ENCODE results near the gene FBN1.

FBN1 gene

GRCh38 chr15:48371550-48371949 lies 274.0 kb downstream of the FBN1 start:
- no peak overlapping the region for H4K8ac ChIP-seq (ENCODE audit: low read length)
- H3K9ac ChIP-seq (ENCODE audit: low read length), result no peak overlapping the region
- no peak overlapping the region for H2BK15ac ChIP-seq (ENCODE audit: low read depth, poor library complexity, severe bottlenecking)
- no peak overlapping the region for H3K14ac ChIP-seq (ENCODE audit: low read length in 2 of 2)
- H2AK5ac ChIP-seq (ENCODE audit: low read length, severe bottlenecking), result no peak overlapping the region
- H3K4me3 ChIP-seq (ENCODE audit: insufficient read depth in 1 of 2, low read depth in 1 of 2, low read length in 2 of 2), result no peak overlapping the region
- no peak overlapping the region for H2BK12ac ChIP-seq (ENCODE audit: low read length in 2 of 2)
- H2BK5ac ChIP-seq (ENCODE audit: low read depth, low read length, poor library complexity, severe bottlenecking), result no peak overlapping the region
- H2AFZ ChIP-seq (ENCODE audit: low read depth, low read length), result no peak overlapping the region
- no peak overlapping the region for H3K23ac ChIP-seq (ENCODE audit: low read length in 2 of 2)
- no peak overlapping the region for H3K4ac ChIP-seq (ENCODE audit: low read depth in 1 of 2, low read length in 2 of 2)
- H3K27ac ChIP-seq (ENCODE audit: low read length, poor library complexity, severe bottlenecking), result no peak overlapping the region
- no peak overlapping the region for H4K91ac ChIP-seq (ENCODE audit: low read length)
- no peaks in the 10 kb centered on the region for H3K9me3 ChIP-seq (ENCODE audit: control insufficient read depth, low read length)
- H3K79me1 ChIP-seq (replicated peaks; ENCODE audit: low read length, poor library complexity, severe bottlenecking), result no peaks in the 10 kb centered on the region
- H3K4me2 ChIP-seq (ENCODE audit: low read length, poor library complexity, severe bottlenecking), result no peak overlapping the region
- H3K36me3 ChIP-seq (ENCODE audit: control insufficient read depth in 1 of 2, insufficient read depth in 2 of 2, low read depth in 1 of 2, low read length in 2 of 2), result no peaks in the 10 kb centered on the region
- H2BK120ac ChIP-seq (ENCODE audit: low read depth, low read length), result no peak overlapping the region
- 91% methylated on average over 1 of the region's 2 CpGs for WGBS
- peaks cover 3% of the 10 kb centered on the region for H3K4me1 ChIP-seq (ENCODE audit: control insufficient read depth, insufficient read depth, low read depth, low read length)
- H3K18ac ChIP-seq (ENCODE audit: low read depth in 1 of 2, low read length in 2 of 2), result no peak overlapping the region
- DNase-seq, result no peak
- no peaks in the 10 kb centered on the region for H3K27me3 ChIP-seq (ENCODE audit: control insufficient read depth in 1 of 2, insufficient read depth in 1 of 2, low read length in 2 of 2)

- Histone ChIP-seq H3K27me3 (ENCODE audit: control insufficient read depth in 1 of 2, insufficient read depth in 1 of 2, low read length in 2 of 2) (no peaks in the 10 kb centered on the region), H3K79me1 (replicated peaks; ENCODE audit: low read length, poor library complexity, severe bottlenecking) (no peaks in the 10 kb centered on the region), H3K9ac (ENCODE audit: low read length) (no peak overlapping the region), H3K23ac (ENCODE audit: low read length in 2 of 2) (no peak overlapping the region), H2BK15ac (ENCODE audit: low read depth, poor library complexity, severe bottlenecking) (no peak overlapping the region), H2BK120ac (ENCODE audit: low read depth, low read length) (no peak overlapping the region), H3K36me3 (ENCODE audit: control insufficient read depth in 1 of 2, insufficient read depth in 2 of 2, low read depth in 1 of 2, low read length in 2 of 2) (no peaks in the 10 kb centered on the region), H3K9me3 (ENCODE audit: control insufficient read depth, low read length) (no peaks in the 10 kb centered on the region), H4K8ac (ENCODE audit: low read length) (no peak overlapping the region), H3K27ac (ENCODE audit: low read length, poor library complexity, severe bottlenecking) (no peak overlapping the region), H2BK5ac (ENCODE audit: low read depth, low read length, poor library complexity, severe bottlenecking) (no peak overlapping the region), H3K4me2 (ENCODE audit: low read length, poor library complexity, severe bottlenecking) (no peak overlapping the region), H3K4me1 (ENCODE audit: control insufficient read depth, insufficient read depth, low read depth, low read length) (peaks cover 3% of the 10 kb centered on the region), H3K14ac (ENCODE audit: low read length in 2 of 2) (no peak overlapping the region), H3K4ac (ENCODE audit: low read depth in 1 of 2, low read length in 2 of 2) (no peak overlapping the region), H3K4me3 (ENCODE audit: insufficient read depth in 1 of 2, low read depth in 1 of 2, low read length in 2 of 2) (no peak overlapping the region), H2AK5ac (ENCODE audit: low read length, severe bottlenecking) (no peak overlapping the region), H2BK12ac (ENCODE audit: low read length in 2 of 2) (no peak overlapping the region), H3K18ac (ENCODE audit: low read depth in 1 of 2, low read length in 2 of 2) (no peak overlapping the region), H2AFZ (ENCODE audit: low read depth, low read length) (no peak overlapping the region), H4K91ac (ENCODE audit: low read length) (no peak overlapping the region)
- no peak for DNase-seq
- WGBS, result 93% methylated on average over 2 of the region's 3 CpGs
Observed at GRCh38 chr15:48370460-48370859, 275.0 kb downstream of the FBN1 start.

- no peak overlapping the region for H4K8ac ChIP-seq (ENCODE audit: low read length)
- H2BK5ac ChIP-seq (ENCODE audit: low read depth, low read length, poor library complexity, severe bottlenecking), result no peak overlapping the region
- H2BK15ac ChIP-seq (ENCODE audit: low read depth, poor library complexity, severe bottlenecking), result no peak overlapping the region
- no peak overlapping the region for H3K23ac ChIP-seq (ENCODE audit: low read length in 2 of 2)
- no peaks in the 10 kb centered on the region for H3K27me3 ChIP-seq (ENCODE audit: control insufficient read depth in 1 of 2, insufficient read depth in 1 of 2, low read length in 2 of 2)
- no peaks in the 10 kb centered on the region for H3K4me1 ChIP-seq (ENCODE audit: control insufficient read depth, insufficient read depth, low read depth, low read length)
- no peak overlapping the region for H3K4ac ChIP-seq (ENCODE audit: low read depth in 1 of 2, low read length in 2 of 2)
- DNase-seq, result no peak
- no peak overlapping the region for H2AK5ac ChIP-seq (ENCODE audit: low read length, severe bottlenecking)
- no peak overlapping the region for H3K18ac ChIP-seq (ENCODE audit: low read depth in 1 of 2, low read length in 2 of 2)
- H3K36me3 ChIP-seq (ENCODE audit: control insufficient read depth in 1 of 2, insufficient read depth in 2 of 2, low read depth in 1 of 2, low read length in 2 of 2), result no peaks in the 10 kb centered on the region
- no peak overlapping the region for H3K4me3 ChIP-seq (ENCODE audit: insufficient read depth in 1 of 2, low read depth in 1 of 2, low read length in 2 of 2)
- H2BK120ac ChIP-seq (ENCODE audit: low read depth, low read length), result no peak overlapping the region
- no peak overlapping the region for H3K14ac ChIP-seq (ENCODE audit: low read length in 2 of 2)
- no peak overlapping the region for H3K9ac ChIP-seq (ENCODE audit: low read length)
- no peak overlapping the region for H2AFZ ChIP-seq (ENCODE audit: low read depth, low read length)
- no peaks in the 10 kb centered on the region for H3K79me1 ChIP-seq (replicated peaks; ENCODE audit: low read length, poor library complexity, severe bottlenecking)
- 93% methylated on average over 2 of the region's 3 CpGs for WGBS
- no peak overlapping the region for H3K27ac ChIP-seq (ENCODE audit: low read length, poor library complexity, severe bottlenecking)
- H2BK12ac ChIP-seq (ENCODE audit: low read length in 2 of 2), result no peak overlapping the region
- no peaks in the 10 kb centered on the region for H3K9me3 ChIP-seq (ENCODE audit: control insufficient read depth, low read length)
- H4K91ac ChIP-seq (ENCODE audit: low read length), result no peak overlapping the region
- no peak overlapping the region for H3K4me2 ChIP-seq (ENCODE audit: low read length, poor library complexity, severe bottlenecking)
Observed at GRCh38 chr15:48367483-48367882, 278.0 kb downstream of the FBN1 start.

GRCh38 chr15:48366584-48367312 lies 278.8 kb downstream of the FBN1 start:
- no peaks in the 10 kb centered on the region for H3K79me1 ChIP-seq (replicated peaks; ENCODE audit: low read length, poor library complexity, severe bottlenecking)
- no peak overlapping the region for H2AK5ac ChIP-seq (ENCODE audit: low read length, severe bottlenecking)
- H3K9ac ChIP-seq (ENCODE audit: low read length), result no peak overlapping the region
- peaks cover 3% of the 10 kb centered on the region for H3K9me3 ChIP-seq (ENCODE audit: control insufficient read depth, low read length)
- H2AFZ ChIP-seq (ENCODE audit: low read depth, low read length), result no peak overlapping the region
- WGBS, result 95% methylated on average over 2 of the region's 4 CpGs
- no peak overlapping the region for H2BK15ac ChIP-seq (ENCODE audit: low read depth, poor library complexity, severe bottlenecking)
- no peak overlapping the region for H3K18ac ChIP-seq (ENCODE audit: low read depth in 1 of 2, low read length in 2 of 2)
- no peak overlapping the region for H3K23ac ChIP-seq (ENCODE audit: low read length in 2 of 2)
- no peak overlapping the region for H2BK5ac ChIP-seq (ENCODE audit: low read depth, low read length, poor library complexity, severe bottlenecking)
- no peak overlapping the region for H3K4me3 ChIP-seq (ENCODE audit: insufficient read depth in 1 of 2, low read depth in 1 of 2, low read length in 2 of 2)
- no peak overlapping the region for H2BK12ac ChIP-seq (ENCODE audit: low read length in 2 of 2)
- DNase-seq, result no peak
- no peak overlapping the region for H2BK120ac ChIP-seq (ENCODE audit: low read depth, low read length)
- H4K8ac ChIP-seq (ENCODE audit: low read length), result no peak overlapping the region
- no peak overlapping the region for H4K91ac ChIP-seq (ENCODE audit: low read length)
- H3K27ac ChIP-seq (ENCODE audit: low read length, poor library complexity, severe bottlenecking), result no peak overlapping the region
- H3K14ac ChIP-seq (ENCODE audit: low read length in 2 of 2), result no peak overlapping the region
- no peak overlapping the region for H3K4me2 ChIP-seq (ENCODE audit: low read length, poor library complexity, severe bottlenecking)
- H3K27me3 ChIP-seq (ENCODE audit: control insufficient read depth in 1 of 2, insufficient read depth in 1 of 2, low read length in 2 of 2), result no peaks in the 10 kb centered on the region
- no peak overlapping the region for H3K4ac ChIP-seq (ENCODE audit: low read depth in 1 of 2, low read length in 2 of 2)
- H3K4me1 ChIP-seq (ENCODE audit: control insufficient read depth, insufficient read depth, low read depth, low read length), result no peaks in the 10 kb centered on the region
- H3K36me3 ChIP-seq (ENCODE audit: control insufficient read depth in 1 of 2, insufficient read depth in 2 of 2, low read depth in 1 of 2, low read length in 2 of 2), result no peaks in the 10 kb centered on the region

Measured in mesenchymal stem cell (in vitro differentiated cells and primary cell).